AML-193 (cell line): Measurements from ENCODE around the gene TXNDC16.
"Not testable (repeated sequence)": the region's sequence is repeated elsewhere in the genome, so short reads cannot be mapped to it uniquely, and the experiment has no call there.

Experiments used
- DNase-seq, 2 experiments: peaks; one replicate each; lab custom pipeline; 2025; lab: John Stamatoyannopoulos, UW

The TXNDC16 gene

GRCh38 chr14:52552063-52552988, at the start of gene TXNDC16, which contains the start of gene GPR137C:
Gene TXNDC16, minus strand, starts transcription at chr14:52552505. Its CDS starts 8,948 bp downstream, at chr14:52543557.
Gene GPR137C, plus strand, starts transcription at chr14:52552836. Its CDS starts 312 bp downstream, at chr14:52553148.
- DNase-seq = peak; percentile 98 to 99

- no peak for DNase-seq
These were observed 47.7 kb upstream of the TXNDC16 start for GRCh38 chr14:52599974-52600373.

- no peak for DNase-seq
These were observed 46.3 kb upstream of the TXNDC16 start for GRCh38 chr14:52598568-52598967.

DNA sequence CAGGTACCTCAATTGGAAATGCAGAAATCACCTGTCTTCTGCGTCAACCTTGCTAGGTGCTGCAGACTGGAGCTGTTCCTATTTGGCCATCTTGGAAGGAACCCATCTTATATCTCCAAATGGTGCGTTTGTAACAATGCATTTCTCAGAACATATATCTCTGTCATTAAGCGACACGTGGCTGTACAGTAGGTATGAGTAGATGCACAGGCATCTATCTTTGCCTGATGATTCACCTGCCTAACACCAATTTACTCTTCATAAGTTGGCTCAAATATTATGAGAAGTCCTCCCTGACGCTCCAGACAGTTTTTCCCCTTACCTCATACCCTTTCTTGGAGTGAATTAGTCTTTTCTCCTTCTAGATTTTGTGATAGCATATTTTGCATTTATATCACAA, 44.6 kb upstream of the TXNDC16 start:
- DNase-seq = no peak

DNA sequence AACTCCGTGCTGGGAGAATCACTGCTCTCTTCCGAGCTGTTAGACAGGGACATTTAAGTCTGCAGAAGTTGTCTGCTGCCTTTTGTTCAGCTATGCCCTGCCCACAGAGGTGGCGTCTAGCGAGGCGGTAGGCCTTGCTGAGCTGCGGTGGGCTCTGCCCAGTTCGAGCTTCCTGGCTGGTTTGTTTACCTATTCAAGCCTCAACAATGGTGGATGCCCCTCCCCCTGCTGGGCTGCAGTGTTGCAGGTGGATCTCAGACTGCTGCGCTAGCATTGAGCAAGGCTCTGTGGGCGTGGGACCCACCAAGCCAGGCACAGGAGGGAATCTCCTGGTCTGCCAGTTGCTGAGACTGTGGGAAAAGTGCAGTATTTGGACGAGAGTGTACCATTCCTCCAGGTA, 44.0 kb upstream of the TXNDC16 start:
- DNase-seq = no peak

DNA sequence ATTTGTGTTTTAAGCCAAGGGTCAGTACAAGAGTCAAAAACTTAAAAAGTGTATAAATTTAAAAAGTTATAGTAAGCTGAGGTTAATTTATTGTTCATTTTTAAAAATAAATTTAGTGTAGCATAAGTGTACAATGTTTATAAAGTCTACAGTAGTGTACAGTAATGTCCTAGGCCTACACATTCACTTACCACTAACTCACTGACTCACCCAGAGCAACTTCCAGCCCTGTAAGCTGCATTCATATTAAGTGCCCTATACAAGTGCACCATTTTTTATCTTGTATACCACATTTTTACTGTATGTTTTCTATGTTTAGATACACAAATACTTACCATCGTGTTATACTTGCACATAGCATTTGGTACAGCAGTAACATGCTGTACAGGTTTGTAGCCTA, 38.0 kb upstream of the TXNDC16 start:
- no peak for DNase-seq

DNA sequence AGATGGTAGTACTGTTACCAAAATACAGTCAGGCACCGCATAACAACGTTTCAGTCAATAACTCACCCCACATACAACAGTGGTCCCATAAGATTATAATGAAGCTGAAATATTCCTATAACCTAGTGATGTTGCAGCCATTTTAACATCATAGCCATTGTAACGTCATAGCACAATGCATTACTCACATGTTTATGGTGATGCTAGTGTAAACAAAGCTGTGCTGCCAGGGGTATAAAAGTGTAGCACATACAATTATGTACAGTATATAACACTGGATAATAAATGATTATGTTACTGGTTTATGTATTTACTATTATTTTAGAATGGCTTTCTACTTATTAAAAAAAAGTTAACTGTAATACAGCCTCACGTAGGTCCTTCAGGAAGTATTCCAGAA, 37.3 kb upstream of the TXNDC16 start:
- no peak for DNase-seq

- DNase-seq = no peak
These were observed 31.2 kb upstream of the TXNDC16 start for GRCh38 chr14:52583544-52583943.

DNA sequence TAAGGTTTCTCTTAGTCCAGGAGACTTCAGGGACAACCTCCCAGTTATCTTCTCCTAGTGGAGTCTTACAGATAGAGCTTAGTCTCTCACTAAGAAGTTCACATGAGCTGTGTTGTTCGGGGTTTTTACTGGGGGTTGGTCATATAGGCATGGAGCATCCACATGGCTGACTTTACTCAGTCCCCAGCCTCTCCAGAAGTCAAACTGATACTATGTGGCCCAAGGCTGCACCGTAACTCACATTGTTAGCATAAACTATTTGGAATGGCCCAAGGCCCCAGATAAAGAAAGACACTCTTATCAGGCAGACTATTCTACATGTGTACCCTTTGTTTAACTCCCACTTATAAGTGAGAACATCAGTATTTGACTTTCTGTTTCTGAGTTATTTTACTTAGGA, 23.6 kb upstream of the TXNDC16 start:
- DNase-seq = no peak

DNA sequence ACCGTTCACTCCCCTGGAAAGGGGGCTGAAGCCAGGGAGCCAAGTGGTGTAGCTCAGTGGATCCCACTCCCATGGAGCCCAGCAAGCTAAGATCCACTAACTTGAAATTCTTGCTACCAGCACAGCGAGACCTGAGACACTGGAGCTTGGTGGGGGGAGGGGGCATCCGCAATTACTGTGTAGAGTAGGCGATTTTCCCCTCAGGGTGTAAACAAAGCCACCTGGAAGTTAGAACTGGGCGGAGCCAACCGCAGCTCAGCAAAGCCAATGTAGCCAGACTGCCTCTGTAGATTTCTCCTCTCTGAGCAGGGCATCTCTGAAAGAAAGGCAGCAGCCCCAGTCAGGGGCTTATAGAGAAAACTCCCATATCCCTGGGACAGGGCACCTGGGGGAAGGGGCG, 16.1 kb upstream of the TXNDC16 start:
- DNase-seq = not testable (repeated sequence)

DNA sequence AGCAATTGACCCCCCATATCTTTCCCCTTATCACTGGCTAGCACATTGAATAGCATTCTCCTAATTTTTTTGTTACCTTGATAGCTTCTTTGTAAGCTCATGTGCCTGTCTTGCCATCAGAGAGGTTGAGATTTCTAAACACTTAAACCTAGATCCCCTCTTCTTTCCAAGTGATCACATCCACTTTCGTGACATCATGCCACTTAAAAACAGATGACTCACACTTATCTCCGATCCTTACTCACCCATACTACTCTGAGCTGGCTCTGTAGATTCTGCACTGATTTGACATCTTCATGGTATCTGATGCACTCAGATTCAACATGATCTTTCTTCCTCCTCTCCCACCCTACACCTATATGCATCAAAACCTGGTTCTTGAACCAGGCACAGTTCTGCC, 10.8 kb upstream of the TXNDC16 start:
- no peak for DNase-seq

- no peak for DNase-seq
These were observed 6.4 kb upstream of the TXNDC16 start for GRCh38 chr14:52558688-52559087.

- DNase-seq = peak; percentile 26 to 40
These were observed 1.6 kb upstream of the TXNDC16 start for GRCh38 chr14:52553671-52554575.

GRCh38 chr14:52553002-52553670, 831 bp upstream of the TXNDC16 start:
- DNase-seq = no peak

GRCh38 chr14:52551696-52552062, 626 bp downstream of the TXNDC16 start:
- DNase-seq = peak; percentile 50 to 53

- no peak for DNase-seq
These were observed 1.1 kb downstream of the TXNDC16 start for GRCh38 chr14:52551205-52551604.

DNA sequence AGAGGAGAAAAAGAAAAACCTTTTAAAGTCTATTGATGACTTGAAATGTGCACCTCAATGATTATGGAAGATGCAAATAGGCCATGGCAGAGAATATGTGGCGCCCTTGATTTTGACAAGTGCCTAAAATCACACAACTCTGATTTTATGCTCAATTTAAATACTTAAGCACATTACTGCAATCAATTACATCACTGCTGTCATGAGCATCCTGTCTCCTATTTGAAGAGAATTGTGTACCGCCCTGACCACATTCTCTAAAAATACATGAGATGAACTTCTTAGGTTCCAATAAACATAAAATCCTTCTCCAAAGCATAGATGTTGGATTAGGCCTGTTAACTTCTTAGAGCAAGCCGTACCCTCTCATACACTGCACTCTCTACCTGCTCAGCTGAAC, 1.6 kb downstream of the TXNDC16 start:
- DNase-seq = no peak

GRCh38 chr14:52547526-52547925, 4.8 kb downstream of the TXNDC16 start:
- no peak for DNase-seq

- no peak for DNase-seq
These were observed 5.3 kb downstream of the TXNDC16 start for GRCh38 chr14:52547027-52547426.

- DNase-seq = no peak
These were observed 6.0 kb downstream of the TXNDC16 start for GRCh38 chr14:52546318-52546670.

- no peak for DNase-seq
These were observed 6.6 kb downstream of the TXNDC16 start for GRCh38 chr14:52545584-52546317.

DNA sequence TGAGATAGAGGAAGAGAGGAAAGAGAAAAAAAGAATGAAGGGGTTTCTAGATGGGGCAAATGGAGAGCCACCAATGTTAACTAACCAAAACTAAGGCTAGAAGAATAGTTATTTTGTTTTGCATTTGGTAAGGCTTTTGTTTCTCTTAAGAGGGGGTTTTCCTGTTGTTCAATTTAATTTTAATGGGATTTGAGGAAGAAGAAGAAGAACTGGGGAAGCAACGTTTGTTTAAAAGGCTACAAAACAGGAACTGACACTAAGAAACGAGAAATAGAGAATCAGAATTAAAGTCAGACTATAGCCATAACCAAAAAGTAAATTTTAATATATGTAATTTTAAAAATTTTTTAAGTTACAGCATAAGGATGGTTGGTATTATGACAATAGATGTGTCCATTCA, 13.7 kb downstream of the TXNDC16 start:
- DNase-seq = no peak
